ENCODE measurements around the gene RNF182. TPM values are rescaled to one million over a fixed set of nuclear protein-coding genes. Genes with fewer than 3 reads are reported as not detected.

The RNF182 gene
- total RNA-seq, 1 experiment from 2014 or later = not detected

DNA sequence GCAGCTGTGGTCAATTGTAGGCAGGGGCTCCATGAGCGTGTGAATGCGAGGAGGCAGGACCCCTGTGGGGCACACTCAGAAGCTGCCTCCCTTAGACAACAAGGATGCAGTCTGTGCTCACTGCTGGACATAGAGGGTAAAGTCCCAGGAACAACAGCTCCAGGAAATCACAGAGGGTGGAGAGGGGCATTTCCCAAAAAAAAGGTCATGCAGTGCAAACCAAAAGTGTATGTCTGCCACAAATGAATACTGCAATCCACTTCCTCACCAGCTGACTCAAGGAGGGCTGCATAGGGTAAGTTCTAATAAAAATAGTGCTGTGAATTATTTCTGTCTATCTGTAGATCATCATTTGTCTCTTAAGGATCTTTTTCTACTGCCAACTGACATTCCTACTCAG, 95.8 kb downstream of the RNF182 start:
- no peaks in the 10 kb centered on the region for H3K36me3 Mint-ChIP-seq (ENCODE audit: insufficient read depth, unreplicated experiment)
- CTCF ChIA-PET = interaction anchor here (0.8 kb wide), 1 partner anchor 27 kb away, joined by 4 read pairs; no protein-coding TSS in a partner anchor
- no peaks in the 10 kb centered on the region for H3K4me1 Mint-ChIP-seq (ENCODE audit: insufficient read depth, unreplicated experiment)

DNA sequence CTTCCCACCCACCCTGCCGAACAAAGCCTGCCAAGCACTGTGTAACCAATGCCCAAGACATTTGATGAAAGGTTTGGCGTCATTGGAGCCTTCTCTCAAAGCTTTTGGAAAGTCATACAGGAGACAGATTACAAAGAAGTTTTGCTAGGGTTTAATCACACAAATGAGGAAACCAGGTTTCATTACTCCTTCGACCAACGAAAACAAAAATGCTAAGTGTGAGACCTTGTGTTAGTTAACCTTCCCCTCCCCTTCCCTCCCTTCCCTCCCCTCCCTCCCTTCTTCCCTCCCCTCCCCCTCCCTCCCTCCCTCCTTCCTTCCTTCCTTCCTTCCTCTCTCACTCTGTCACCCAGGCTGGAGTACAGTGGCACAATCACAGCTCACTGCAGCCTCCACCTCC, 96.7 kb downstream of the RNF182 start:
- H3K4me1 Mint-ChIP-seq (ENCODE audit: insufficient read depth, unreplicated experiment) = no peaks in the 10 kb centered on the region
- TF ChIP-seq, protein P1, sequence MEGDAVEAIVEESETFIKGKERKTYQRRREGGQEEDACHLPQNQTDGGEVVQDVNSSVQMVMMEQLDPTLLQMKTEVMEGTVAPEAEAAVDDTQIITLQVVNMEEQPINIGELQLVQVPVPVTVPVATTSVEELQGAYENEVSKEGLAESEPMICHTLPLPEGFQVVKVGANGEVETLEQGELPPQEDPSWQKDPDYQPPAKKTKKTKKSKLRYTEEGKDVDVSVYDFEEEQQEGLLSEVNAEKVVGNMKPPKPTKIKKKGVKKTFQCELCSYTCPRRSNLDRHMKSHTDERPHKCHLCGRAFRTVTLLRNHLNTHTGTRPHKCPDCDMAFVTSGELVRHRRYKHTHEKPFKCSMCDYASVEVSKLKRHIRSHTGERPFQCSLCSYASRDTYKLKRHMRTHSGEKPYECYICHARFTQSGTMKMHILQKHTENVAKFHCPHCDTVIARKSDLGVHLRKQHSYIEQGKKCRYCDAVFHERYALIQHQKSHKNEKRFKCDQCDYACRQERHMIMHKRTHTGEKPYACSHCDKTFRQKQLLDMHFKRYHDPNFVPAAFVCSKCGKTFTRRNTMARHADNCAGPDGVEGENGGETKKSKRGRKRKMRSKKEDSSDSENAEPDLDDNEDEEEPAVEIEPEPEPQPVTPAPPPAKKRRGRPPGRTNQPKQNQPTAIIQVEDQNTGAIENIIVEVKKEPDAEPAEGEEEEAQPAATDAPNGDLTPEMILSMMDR (IDR thresholded peaks at IDR 0.05; ENCODE audit: unreplicated experiment) = no peak
- no peak overlapping the region for H3K4me3 Mint-ChIP-seq (ENCODE audit: unreplicated experiment)
- no peak for DNase-seq (ENCODE audit: unreplicated experiment)
- intact Hi-C loops (cut with micrococcal nuclease) = no loop called here
- POLR2A ChIA-PET = interaction anchor here (0.6 kb wide), 1 partner anchor 76 kb away, joined by 3 read pairs; no protein-coding TSS in a partner anchor
- H3K27me3 Mint-ChIP-seq (ENCODE audit: insufficient read depth, unreplicated experiment) = peaks cover 17% of the 10 kb centered on the region
- no peak overlapping the region for H3K27ac Mint-ChIP-seq (ENCODE audit: low read depth, unreplicated experiment)
- no TSS peak for BruUV-seq (replicated peaks)
- no peaks in the 10 kb centered on the region for H3K36me3 Mint-ChIP-seq (ENCODE audit: insufficient read depth, unreplicated experiment)
- CTCF ChIA-PET = no interaction called here
- H3K9me3 Mint-ChIP-seq (ENCODE audit: unreplicated experiment) = no peaks in the 10 kb centered on the region

More for the DNA sequence above, 95.8 kb downstream of the RNF182 start:
- TF ChIP-seq, protein P1 (IDR thresholded peaks at IDR 0.05; ENCODE audit: unreplicated experiment) = no peak
- POLR2A ChIA-PET = no interaction called here
- intact Hi-C loops (cut with micrococcal nuclease) = no loop called here
- BruUV-seq (replicated peaks) = no TSS peak
- no peak overlapping the region for H3K27ac Mint-ChIP-seq (ENCODE audit: low read depth, unreplicated experiment)
- no peak for DNase-seq (ENCODE audit: unreplicated experiment)
- H3K9me3 Mint-ChIP-seq (ENCODE audit: unreplicated experiment) = no peaks in the 10 kb centered on the region
- no peak overlapping the region for H3K4me3 Mint-ChIP-seq (ENCODE audit: unreplicated experiment)
- H3K27me3 Mint-ChIP-seq (ENCODE audit: insufficient read depth, unreplicated experiment) = peaks cover 8% of the 10 kb centered on the region

DNA sequence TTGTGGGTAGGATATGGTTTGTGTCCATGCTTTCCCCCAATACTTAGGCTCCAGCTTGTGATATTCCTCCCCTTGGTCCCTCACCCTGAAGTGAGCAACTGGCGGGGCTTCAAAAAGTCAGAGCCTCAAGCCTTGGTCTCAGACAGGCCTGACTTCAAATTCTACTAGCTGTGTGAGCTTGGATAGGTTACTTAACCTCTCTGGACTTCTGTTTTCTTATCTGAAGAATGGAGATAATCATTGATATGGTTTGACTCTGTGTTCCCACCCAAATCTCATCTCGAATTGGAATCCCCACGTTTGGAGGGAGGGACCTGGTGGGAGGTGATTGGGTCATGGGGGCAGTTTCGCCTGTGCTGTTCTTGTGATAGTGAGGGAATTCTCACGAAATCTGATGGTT, 97.9 kb downstream of the RNF182 start:
- ChIA-PET POLR2A (no interaction called here), CTCF (interaction anchor here (0.6 to 0.7 kb wide), 2 partner anchors 11 to 113 kb away, joined by 3 to 5 read pairs; no protein-coding TSS in a partner anchor)
- Mint-ChIP-seq H3K4me1 (ENCODE audit: insufficient read depth, unreplicated experiment) (no peaks in the 10 kb centered on the region), H3K4me3 (ENCODE audit: unreplicated experiment) (no peak overlapping the region), H3K27ac (ENCODE audit: low read depth, unreplicated experiment) (no peak overlapping the region), H3K9me3 (ENCODE audit: unreplicated experiment) (no peaks in the 10 kb centered on the region), H3K27me3 (ENCODE audit: insufficient read depth, unreplicated experiment) (peaks cover 29% of the 10 kb centered on the region), H3K36me3 (ENCODE audit: insufficient read depth, unreplicated experiment) (no peaks in the 10 kb centered on the region)
- intact Hi-C loops (cut with micrococcal nuclease) = no loop called here
- no TSS peak for BruUV-seq (replicated peaks)
- DNase-seq (ENCODE audit: unreplicated experiment) = no peak
- TF ChIP-seq, protein P1 (IDR thresholded peaks at IDR 0.05; ENCODE audit: unreplicated experiment) = no peak

DNA sequence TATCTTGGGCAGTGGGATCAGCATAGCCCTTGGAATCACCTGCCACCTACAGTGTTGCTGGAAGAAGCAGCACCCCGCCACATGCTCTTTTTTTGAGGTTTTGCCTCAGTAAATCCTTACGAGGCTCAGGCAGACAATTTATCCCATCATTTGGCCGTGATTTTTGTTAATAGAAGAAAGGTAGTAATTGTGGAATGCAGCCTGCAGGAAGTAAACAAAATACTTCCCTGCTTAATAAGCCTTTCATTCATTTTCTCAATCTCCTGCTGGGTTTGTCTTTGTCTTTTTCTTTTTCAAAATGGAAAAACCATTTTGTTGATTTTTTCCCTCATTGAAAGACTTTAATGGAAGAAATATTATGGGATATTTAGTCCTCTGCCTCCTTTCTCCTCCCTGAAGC, 99.1 kb downstream of the RNF182 start:
- BruUV-seq (replicated peaks) = no TSS peak
- ChIA-PET CTCF (interaction anchor here (0.5 kb wide), 1 partner anchor 1612 kb away, joined by 3 read pairs; no protein-coding TSS in a partner anchor), POLR2A (no interaction called here)
- intact Hi-C loops (cut with micrococcal nuclease) = no loop called here
- no peak overlapping the region for H3K4me3 Mint-ChIP-seq (ENCODE audit: unreplicated experiment)
- no peak overlapping the region for H3K27ac Mint-ChIP-seq (ENCODE audit: low read depth, unreplicated experiment)
- no peaks in the 10 kb centered on the region for H3K9me3 Mint-ChIP-seq (ENCODE audit: unreplicated experiment)
- H3K27me3 Mint-ChIP-seq (ENCODE audit: insufficient read depth, unreplicated experiment) = peaks cover 29% of the 10 kb centered on the region
- no peaks in the 10 kb centered on the region for H3K36me3 Mint-ChIP-seq (ENCODE audit: insufficient read depth, unreplicated experiment)
- TF ChIP-seq, protein P1 (IDR thresholded peaks at IDR 0.05; ENCODE audit: unreplicated experiment) = no peak
- no peak for DNase-seq (ENCODE audit: unreplicated experiment)
- no peaks in the 10 kb centered on the region for H3K4me1 Mint-ChIP-seq (ENCODE audit: insufficient read depth, unreplicated experiment)
